ENCODE results near the gene CCBE1.

GRCh38 chr18:59500765-59501164 lies 196.5 kb downstream of the CCBE1 start:
- TF ChIP-seq CTCF (IDR thresholded peaks at IDR 0.05), result no peak
- TF ChIP-seq POLR2A (IDR thresholded peaks at IDR 0.05), result no peak
